Thyroid gland (tissue), 4 donors: ENCODE results near the gene ARHGEF10L. TPM values are rescaled to one million over a fixed set of nuclear protein-coding genes. Genes with fewer than 3 reads are reported as not detected.

Source experiments
- DNase-seq, 2 donors: peaks; one replicate each; pipeline ENCODE4 v3.0.0-alpha.2; 2019
- H3K27ac ChIP-seq, 3 donors: fragments of 200-600 bp; sonication (generic); 1 replicate in 2 of 3; 2 replicates in 1 of 3; pipeline ENCODE4 v1.5.1; 2016 to 2019; ENCODE audit warnings: mild to moderate bottlenecking in 1 of 3, moderate library complexity in 1 of 3
- H3K27me3 ChIP-seq: fragments of 200-600 bp; sonication (generic); one replicate; pipeline ENCODE4 v1.5.1; 2019
- H3K36me3 ChIP-seq, 2 donors: fragments of 200-600 bp; sonication (generic); one replicate each; pipeline ENCODE4 v1.5.1; 2016 to 2019
- H3K4me1 ChIP-seq, 2 donors: fragments of 200-600 bp; sonication (generic); one replicate each; pipeline ENCODE4 v1.5.1; 2017 to 2019
- H3K4me3 ChIP-seq, 3 donors: fragments of 200-600 bp; sonication (generic); replicated peaks in 1 of 3; 1 replicate in 2 of 3; 2 replicates in 1 of 3; pipeline ENCODE4 v1.5.1; 2016; ENCODE audit warnings: mild to moderate bottlenecking in 1 of 3
- H3K9me3 ChIP-seq: fragments of 200-600 bp; sonication (generic); one replicate; pipeline ENCODE4 v1.5.1; 2017
- POLR2A ChIP-seq, 2 donors: fragments of 450-650 bp; IDR thresholded peaks; one replicate each; pipeline ENCODE4 v1.6.1; 2017; ENCODE audit warnings: antibody characterized with exemption in 2 of 2, mild to moderate bottlenecking in 2 of 2, moderate library complexity in 1 of 2
- WGBS, 2 donors: methylation state at CpG; one replicate each; pipeline ENCODE4 v1.1.5; 2017; 5-methylcytosine and 5-hydroxymethylcytosine counted together
- intact Hi-C: fragments of 100-400 bp; cut with DNase I; formaldehyde crosslinking; loops from one replicate; pipeline ENCODE4 v1.15.1; 2023
- total RNA-seq, 4 donors: library from RNA; depleted of rRNA; stranded (reverse); fragments of >200 nt; gene quantifications; one replicate each; pipeline ENCODE4 v1.2.3, GENCODE V29; 2016
- TF ChIP-seq, protein P1 (sequence below), 6 experiments: fragments of 200-600 bp in 3 of 6; fragments of 450-650 bp in 3 of 6; sonication (generic) in 3 of 6; IDR thresholded peaks; one replicate each; pipeline ENCODE4 v1.5.1; 2016 to 2019; ENCODE audit warnings: antibody characterized with exemption in 6 of 6, mild to moderate bottlenecking in 2 of 6, inconsistent platforms in 1 of 6, moderate library complexity in 1 of 6

The ARHGEF10L gene
- total RNA-seq, 4 donors from 2014 or later, result 32.2 to 64.5 (median 51.4) TPM

DNA sequence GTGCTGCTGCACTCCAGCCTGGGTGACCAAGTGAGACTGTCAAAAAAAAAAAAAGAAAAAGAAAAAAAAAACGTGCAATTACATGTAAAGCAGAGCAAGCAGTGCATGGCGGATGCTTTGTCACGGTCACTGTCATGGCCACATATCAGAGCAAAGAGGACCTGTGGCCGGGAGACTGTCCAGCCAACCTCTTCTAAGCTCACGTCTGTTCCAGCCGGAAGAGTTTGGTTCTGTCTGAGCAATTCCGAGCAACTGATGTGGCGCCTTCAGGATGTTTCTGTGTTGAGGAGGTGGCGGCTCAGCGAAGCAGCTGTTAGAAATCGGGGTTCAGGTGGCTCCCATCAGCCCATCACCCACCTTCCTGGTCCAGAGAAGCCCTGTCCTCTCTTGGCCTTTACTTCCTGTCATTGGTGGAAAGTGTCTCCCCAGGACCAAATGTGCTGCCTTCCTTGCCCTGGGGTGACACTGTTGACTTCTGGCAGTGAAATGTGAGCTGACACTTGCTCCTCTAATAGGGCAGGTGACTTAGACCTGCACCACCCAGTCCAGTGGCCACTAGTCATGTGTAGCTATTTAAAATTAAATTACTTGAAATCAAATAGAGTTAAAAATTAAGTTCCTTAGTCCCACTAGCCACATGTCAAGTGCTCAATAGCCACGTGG is 59.9 kb downstream of the ARHGEF10L start:
- intact Hi-C loops, result no loop called here

DNA sequence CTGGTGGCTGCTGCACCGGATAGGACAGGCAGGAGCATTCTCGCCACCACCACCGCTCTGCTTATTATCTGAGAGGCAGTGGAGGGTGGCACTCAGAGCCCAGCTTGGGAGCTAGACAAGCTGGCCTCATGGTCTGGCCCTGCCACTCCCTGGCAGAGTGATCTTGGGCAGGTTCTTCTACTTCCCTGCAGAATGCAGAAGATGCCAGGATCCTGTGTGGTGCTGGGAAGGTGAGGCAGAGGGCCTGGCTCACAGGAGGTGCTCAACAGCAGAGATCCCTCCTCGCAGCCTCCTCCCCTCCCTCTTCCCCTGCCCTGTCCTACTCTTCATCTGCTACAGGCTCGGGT is 60.4 kb downstream of the ARHGEF10L start:
- no peaks in the 10 kb centered on the region for H3K36me3 ChIP-seq
- H3K27me3 ChIP-seq, result no peaks in the 10 kb centered on the region
- WGBS, 2 donors, result 37 to 50% methylated on average over 5 of the region's 5 CpGs
- intact Hi-C loops, result loop anchor here (10.0 kb wide), 1 partner anchor 175 kb away; no protein-coding TSS in a partner anchor
- H3K27ac ChIP-seq, result peak overlapping the region; percentile 89 to 95 (median 92)
- no peak overlapping the region for H3K4me3 ChIP-seq
- H3K4me1 ChIP-seq, result peaks cover 50 to 65% of the 10 kb centered on the region in 2 donors
- TF ChIP-seq, protein P1, sequence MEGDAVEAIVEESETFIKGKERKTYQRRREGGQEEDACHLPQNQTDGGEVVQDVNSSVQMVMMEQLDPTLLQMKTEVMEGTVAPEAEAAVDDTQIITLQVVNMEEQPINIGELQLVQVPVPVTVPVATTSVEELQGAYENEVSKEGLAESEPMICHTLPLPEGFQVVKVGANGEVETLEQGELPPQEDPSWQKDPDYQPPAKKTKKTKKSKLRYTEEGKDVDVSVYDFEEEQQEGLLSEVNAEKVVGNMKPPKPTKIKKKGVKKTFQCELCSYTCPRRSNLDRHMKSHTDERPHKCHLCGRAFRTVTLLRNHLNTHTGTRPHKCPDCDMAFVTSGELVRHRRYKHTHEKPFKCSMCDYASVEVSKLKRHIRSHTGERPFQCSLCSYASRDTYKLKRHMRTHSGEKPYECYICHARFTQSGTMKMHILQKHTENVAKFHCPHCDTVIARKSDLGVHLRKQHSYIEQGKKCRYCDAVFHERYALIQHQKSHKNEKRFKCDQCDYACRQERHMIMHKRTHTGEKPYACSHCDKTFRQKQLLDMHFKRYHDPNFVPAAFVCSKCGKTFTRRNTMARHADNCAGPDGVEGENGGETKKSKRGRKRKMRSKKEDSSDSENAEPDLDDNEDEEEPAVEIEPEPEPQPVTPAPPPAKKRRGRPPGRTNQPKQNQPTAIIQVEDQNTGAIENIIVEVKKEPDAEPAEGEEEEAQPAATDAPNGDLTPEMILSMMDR (IDR thresholded peaks at IDR 0.05), result no peak
- peak in 1 of 2 donors; percentile 34 for TF ChIP-seq POLR2A (IDR thresholded peaks at IDR 0.05)
- no peaks in the 10 kb centered on the region for H3K9me3 ChIP-seq
- peak; percentile 88 to 91 for DNase-seq

More for the DNA sequence above, 59.9 kb downstream of the ARHGEF10L start:
- Histone ChIP-seq H3K27ac (peak overlapping the region; percentile 89 to 95 (median 92)), H3K36me3 (no peaks in the 10 kb centered on the region), H3K27me3 (no peaks in the 10 kb centered on the region), H3K4me3 (no peak overlapping the region), H3K9me3 (no peaks in the 10 kb centered on the region), H3K4me1 (peaks cover 51 to 69% of the 10 kb centered on the region in 2 donors)
- WGBS, 2 donors, result 30 to 39% methylated on average over 12 of the region's 12 CpGs
- TF ChIP-seq POLR2A (IDR thresholded peaks at IDR 0.05), result no peak
- TF ChIP-seq, protein P1 (IDR thresholded peaks at IDR 0.05), result no peak
- peak; percentile 74 to 84 for DNase-seq

- DNase-seq, result no peak
- no peaks in the 10 kb centered on the region for H3K36me3 ChIP-seq
- WGBS, 2 donors, result 65 to 67% methylated on average over 6 of the region's 6 CpGs
- H3K27ac ChIP-seq, result peak overlapping the region; percentile 89 to 95 (median 92)
- TF ChIP-seq, protein P1 (IDR thresholded peaks at IDR 0.05), result no peak
- no peak for TF ChIP-seq POLR2A (IDR thresholded peaks at IDR 0.05)
- H3K4me3 ChIP-seq, result no peak overlapping the region
- intact Hi-C loops, result loop anchor here (10.0 kb wide), 1 partner anchor 176 kb away; no protein-coding TSS in a partner anchor
- H3K9me3 ChIP-seq, result no peaks in the 10 kb centered on the region
- peaks cover 50 to 64% of the 10 kb centered on the region in 2 donors for H3K4me1 ChIP-seq
- no peaks in the 10 kb centered on the region for H3K27me3 ChIP-seq
Observed at GRCh38 chr1:17600321-17600720, 60.8 kb downstream of the ARHGEF10L start.

- Histone ChIP-seq H3K27me3 (no peaks in the 10 kb centered on the region), H3K9me3 (no peaks in the 10 kb centered on the region), H3K4me3 (no peak overlapping the region), H3K27ac (peak overlapping the region; percentile 16 to 95 (median 27)), H3K4me1 (peaks cover 49 to 64% of the 10 kb centered on the region in 2 donors), H3K36me3 (no peaks in the 10 kb centered on the region)
- intact Hi-C loops, result loop anchor here (2.0 to 10.0 kb wide), 2 partner anchors 99 to 177 kb away; no protein-coding TSS in a partner anchor
- WGBS, 2 donors, result 76 to 86% methylated on average over 5 to 17 of the region's 17 CpGs
- no peak for TF ChIP-seq POLR2A (IDR thresholded peaks at IDR 0.05)
- TF ChIP-seq, protein P1 (IDR thresholded peaks at IDR 0.05), result peak in 1 of 6 experiments; percentile 6
- peak; percentile 54 to 61 for DNase-seq
Observed at GRCh38 chr1:17601643-17602382, 62.3 kb downstream of the ARHGEF10L start.
